ENCODE data around the gene SPINK4. TPM values are rescaled to one million over a fixed set of nuclear protein-coding genes. Genes with fewer than 3 reads are reported as not detected.

The SPINK4 gene
- total RNA-seq, 1 experiment from 2014 or later: not detected

DNA sequence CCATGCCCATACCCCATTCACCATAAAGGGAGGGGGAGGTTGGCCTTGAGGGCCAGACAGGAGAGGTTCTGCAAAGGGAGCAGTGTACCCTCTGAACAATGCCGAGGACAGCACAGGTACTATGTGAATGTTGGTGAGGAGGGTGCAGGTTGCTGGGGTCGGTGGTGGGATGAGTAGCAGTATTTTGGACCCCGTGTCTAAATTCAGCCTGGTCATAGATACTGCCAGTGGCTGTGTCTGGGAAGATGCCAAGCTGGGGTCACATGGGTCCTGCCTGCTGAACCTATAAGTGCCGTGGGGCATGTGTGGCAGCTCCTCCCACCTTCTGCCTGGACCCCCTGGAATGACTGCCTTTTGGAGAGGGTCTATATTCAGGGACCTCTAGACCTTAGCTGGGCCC, 11.4 kb upstream of the SPINK4 start:
- DNase-seq (ENCODE audit: extremely low read depth, low read depth): no peak

DNA sequence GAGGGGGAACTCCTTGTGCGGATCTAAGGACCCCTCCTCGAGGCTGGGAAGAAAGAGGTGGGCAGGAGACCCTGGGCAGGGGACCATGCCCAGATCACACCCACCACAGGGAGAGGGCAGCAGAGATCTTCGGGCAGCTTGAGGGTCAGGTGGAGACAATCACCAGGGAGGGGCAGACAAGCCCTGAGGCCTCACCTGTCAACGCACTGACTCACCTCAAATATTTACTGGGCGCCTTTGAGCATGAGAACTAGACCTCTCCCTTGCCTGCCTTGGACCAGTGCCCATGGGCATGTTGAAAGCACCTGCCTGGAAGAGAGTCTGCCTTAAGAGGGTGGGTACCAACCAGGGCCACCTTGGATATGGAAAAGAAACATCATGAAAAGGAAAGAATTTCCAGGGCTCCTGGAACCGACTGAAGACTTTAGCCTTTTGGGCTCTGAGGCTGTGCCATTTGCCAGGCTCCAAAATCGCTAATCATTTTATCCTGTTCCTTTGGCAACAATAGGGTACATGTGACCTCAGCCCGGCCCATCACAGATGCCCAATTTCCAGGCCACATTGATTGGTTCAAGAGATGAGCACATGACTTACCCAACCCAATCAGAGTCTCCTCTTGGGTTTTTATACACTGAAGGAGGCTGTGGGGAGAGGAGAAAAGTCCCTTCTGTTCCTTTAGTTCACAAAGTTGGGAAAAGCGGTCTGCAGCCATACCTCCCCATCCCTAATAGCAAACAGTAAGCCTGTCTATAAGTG, 10.4 kb upstream of the SPINK4 start:
- DNase-seq (ENCODE audit: extremely low read depth, low read depth): peak; percentile 36

DNA sequence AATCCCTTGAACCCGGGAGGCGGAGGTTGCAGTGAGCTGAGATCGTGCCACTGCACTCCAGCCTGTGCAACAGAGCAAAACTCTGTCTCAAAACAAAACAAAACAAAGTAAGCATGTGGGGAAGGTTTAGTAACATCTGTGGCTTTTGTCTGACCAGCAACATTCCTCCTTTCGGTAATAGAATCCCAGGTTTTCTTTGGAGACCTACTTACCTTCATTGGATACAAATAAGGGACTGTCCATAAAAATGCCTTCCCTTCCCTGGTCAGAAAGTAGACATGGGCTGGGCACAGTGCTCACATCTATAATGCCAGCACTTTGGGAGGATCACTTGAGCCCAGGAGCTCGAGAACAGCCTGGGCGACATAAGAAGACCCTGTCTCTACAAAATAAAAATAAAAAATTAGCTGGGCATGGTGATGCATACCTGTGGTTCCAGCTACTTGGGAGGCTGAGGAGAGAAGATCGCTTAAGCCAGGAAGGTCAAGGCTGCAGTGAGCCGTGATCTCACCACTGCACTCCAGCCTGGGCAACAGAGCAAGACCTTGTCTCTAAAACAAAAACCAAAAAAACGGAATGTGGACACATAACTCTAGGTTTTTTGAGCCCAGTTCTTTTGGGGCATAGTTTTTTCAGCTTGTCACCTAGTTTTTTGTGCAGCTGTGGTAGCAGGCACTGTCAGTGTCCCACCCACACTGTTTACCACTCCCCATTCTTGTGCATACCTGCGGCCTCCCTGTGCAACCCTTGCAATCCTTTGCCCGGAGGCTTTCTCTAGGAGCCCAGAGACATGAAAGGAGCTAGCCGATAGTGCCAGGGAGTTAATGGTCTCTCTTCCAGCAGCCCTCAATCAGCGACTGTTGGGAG, 9.0 kb upstream of the SPINK4 start:
- no peak for DNase-seq (ENCODE audit: extremely low read depth, low read depth)

DNA sequence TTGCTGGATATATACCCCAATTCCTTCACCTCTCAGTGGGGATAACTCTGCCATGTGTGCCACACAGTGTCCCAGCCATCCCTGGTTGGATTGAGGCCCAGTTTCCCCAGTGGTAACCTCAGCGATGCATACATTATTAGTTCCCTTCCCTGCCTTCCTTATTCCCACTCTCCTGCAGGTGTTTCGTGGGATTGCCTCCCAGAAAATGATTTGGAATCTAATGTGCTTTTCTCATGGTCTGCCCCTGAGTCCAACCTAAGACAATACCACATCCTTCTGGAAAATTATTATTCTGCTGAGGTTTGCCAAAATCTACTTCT, 8.4 kb upstream of the SPINK4 start:
- no peak for DNase-seq (ENCODE audit: extremely low read depth, low read depth)

DNA sequence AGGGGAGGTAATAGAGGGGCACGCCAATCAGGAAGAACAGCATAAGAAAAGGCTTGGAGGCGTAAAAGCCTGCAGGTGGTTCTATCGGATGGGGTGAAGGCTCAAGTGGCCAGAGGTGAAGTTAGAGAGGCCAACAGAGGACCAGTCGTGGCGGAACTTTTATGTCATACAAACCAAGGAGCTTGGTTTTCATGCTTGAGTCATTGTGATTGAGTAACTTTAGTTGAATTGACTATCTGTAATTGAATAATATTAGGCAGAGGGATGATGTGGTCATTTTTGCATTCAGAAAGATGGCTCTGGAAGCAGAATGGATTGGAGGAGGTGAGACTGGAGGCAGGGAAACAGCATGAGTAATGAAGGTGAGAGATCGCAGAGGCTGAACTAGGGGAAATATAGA, 7.2 kb upstream of the SPINK4 start:
- no peak for DNase-seq (ENCODE audit: extremely low read depth, low read depth)

DNA sequence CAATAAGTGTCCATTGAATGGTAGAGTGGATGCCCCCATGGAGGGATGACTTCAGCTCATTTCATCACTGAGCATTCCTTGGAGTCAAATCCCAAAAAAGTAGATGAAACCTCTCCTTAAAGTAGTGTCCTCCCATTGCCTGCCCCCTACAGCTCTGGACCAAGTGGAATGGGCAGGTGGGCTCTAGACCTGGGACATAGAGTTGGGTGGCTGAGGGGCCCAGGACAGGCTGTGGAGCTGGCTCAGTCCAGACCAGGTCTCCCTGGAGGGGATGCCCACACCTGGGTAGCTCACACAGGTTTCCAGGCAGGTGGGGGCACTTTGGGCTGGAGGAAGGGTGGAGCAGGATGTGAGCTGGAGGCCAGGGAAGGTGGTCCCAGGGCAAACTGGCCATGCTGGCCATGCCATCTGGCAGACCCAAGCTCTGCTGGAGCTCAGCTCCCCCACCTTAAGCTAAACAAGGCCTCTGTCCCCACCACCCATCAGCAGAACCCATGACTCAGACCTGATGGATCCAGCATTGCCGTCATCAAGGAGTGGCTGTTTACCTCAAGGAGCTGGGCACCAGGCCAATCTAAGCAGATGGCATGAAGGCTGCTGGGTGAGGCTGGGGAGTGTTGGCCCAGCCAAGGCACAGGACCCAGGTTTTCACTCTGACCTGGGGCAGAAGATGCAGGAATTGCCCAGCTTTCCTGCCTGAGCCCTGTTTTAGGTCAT, 6.2 kb upstream of the SPINK4 start:
- DNase-seq (ENCODE audit: extremely low read depth, low read depth): peak; percentile 98

DNA sequence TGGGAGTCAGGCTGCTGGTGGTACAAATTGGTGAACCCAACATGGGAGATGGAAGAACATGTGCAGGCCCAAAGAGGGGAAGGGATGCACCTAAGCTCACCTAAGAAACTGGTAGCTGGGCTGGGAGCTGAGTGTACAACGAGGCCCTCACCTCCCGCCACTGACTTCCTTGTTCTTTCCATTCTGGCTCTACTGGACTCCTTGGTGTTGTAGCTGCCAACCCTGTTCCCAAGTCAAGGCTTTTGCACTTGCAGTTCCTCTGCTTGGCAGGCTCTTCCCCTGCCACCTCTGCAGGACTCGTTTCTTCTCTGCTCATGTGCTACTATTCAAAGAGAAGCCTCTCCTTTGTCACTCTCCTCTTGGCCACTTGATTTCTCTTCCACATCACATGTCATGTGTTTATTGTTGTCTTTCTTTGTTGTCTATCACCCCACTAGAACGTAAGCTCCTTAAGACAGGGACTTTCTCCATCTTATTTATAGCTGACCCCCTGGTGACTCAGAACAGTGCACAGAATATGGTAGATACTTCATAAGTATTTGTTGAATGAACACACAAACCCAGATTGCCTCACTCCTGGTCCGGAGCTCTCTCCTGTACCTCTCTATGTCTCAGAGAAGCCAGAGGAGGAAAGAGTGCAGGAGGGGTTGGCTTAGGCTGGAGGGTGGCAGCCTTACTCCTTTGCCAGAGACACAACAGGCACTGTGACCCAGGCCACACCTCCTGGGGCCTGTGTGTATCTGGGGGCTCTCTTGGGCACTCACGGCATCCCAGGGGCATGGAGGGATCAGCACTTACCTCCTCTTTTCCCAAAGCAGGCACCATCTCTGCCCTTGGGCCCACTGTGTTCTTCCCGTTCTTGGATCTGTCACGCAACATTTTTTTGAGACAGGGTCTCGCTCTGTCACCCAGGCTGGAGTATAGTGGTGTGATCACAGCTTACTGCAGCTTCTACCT, 5.2 kb upstream of the SPINK4 start:
- peak; percentile 72 for DNase-seq (ENCODE audit: extremely low read depth, low read depth)

DNA sequence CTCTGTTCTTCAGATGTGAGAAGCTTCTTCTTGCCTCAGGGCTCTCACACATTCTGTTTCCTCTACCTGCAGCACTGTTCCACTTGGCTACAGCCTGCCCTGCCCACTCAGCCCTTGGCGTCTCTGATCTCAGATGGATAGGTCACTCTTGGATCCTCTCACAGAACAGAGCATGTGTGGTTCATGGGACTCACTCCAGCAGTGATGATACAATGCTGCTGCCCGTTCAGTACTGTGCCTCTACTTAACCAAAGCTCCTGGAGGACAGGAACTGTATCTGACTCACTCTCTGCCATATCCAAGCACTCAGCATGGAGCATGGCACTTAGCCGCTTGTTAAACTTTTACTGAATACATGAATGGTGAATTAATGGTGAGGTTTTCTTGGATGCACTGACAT, 3.4 kb upstream of the SPINK4 start:
- no peak for DNase-seq (ENCODE audit: extremely low read depth, low read depth)

DNA sequence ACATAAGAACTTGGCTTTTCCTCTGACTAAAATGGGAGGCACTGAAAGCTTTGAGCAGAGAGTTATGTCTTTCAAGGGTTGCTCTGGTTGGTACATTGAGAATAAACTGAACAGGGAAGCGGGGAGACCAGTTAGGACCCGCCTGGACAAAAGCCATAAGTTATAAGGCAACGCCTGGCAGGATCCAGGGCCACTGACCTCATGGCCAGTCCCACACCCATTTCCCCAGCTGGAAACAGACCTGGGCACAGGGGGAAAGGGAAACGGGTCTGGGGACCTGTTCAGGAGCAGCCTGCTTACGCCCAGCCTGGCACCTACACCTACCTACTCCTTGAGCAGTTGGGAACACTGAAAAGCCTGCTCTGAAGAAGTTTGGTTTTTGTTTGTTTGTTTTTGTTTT, 1.3 kb downstream of the SPINK4 start:
- no peak for DNase-seq (ENCODE audit: extremely low read depth, low read depth)

DNA sequence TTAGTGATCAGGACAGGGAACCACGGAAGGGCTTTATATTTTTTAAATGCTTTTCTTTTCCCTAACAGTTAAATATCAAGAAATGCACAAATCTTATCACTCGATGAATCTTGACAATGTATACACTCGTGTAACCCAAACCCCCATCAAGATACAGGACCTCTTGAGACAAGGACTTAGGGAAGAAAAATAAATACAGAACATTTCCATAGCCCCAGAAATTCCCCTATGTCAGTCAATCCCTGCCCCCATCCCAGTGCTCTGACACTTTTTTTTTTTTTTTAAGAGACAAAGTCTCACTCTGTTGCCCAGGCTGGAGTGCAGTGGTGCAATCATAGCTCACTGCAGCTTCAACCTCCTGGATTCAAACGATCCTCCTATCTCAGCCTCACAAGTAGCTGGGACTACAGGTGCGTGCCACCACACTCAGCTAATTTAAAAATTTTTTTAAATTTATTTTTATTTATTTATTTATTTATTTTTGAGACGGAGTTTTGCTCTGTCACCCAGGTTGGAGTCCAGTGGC, 2.7 kb downstream of the SPINK4 start:
- DNase-seq (ENCODE audit: extremely low read depth, low read depth): no peak

DNA sequence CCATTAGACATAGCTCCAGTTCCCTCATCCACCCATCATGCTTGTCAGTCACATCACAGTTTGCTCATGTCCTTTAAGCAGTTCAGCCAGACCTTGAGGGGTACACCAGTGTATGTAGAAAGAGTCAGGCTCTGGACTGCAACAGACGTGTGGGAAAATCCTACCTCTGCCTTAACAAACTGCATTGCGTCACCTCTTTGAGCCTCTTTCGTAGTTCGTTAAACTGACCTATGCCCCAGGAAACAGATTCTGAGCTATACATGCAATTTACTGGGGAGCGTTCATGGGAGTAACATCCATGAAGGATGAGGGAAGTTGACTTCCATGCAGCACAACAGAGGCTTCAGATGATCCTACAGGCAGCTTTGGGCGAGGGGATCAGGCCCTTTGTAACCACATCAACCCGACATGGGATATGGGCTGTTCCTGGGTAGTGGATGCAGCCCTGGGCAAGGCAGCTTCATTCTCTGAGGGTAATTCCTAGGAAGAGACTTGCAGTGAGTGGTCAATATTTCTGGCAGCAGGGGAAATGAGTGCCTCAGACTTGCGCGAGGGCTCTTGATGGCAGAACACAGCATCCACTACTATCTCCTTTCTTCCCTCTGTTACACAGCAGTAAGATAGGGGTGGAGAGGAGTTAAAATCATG, 4.3 kb downstream of the SPINK4 start:
- DNase-seq (ENCODE audit: extremely low read depth, low read depth): no peak

DNA sequence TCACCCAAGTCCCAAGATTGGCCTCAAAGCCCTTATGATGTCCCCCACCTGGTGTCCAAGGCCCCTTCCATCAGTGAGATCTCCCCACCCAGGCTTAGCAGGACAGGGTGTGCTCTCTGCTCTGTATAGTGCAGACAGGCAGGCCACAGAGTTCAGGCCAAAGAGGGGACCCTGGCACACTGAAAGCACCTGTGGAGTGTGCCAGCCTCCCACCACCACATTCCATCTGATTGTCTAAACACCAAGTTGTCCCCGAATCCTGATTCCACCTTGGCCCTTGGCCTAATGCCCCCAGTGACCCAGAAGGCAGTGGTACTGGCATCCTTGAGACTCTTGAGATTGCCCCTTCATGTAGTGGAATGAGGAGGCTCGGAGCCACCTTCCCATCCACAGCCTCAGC, 5.4 kb downstream of the SPINK4 start:
- no peak for DNase-seq (ENCODE audit: extremely low read depth, low read depth)

DNA sequence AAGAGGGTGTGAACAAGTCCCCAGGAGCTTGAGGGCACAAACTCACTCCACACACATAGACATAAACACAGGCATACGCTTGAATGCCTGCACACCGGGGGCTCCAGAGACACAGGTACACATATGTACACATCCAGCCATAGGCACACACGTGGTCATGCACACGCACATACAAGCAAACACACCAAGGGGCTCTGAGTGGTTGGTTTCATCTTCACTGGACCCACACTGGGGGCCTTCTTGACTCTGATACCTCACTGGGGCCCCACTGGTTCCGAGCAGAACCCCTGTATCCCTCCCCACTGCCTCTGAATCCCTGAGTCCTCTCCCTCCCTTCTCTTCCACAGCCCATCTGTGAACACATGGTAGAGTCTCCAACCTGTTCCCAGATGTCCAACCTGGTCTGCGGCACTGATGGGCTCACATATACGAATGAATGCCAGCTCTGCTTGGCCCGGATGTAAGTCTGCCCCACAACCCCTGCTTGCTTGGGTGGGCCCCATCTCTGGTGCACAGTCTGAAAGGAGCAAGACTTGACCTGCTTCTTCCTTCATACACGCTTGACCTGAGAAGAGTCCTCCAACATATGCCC, 6.4 kb downstream of the SPINK4 start:
- no peak for DNase-seq (ENCODE audit: extremely low read depth, low read depth)

DNA sequence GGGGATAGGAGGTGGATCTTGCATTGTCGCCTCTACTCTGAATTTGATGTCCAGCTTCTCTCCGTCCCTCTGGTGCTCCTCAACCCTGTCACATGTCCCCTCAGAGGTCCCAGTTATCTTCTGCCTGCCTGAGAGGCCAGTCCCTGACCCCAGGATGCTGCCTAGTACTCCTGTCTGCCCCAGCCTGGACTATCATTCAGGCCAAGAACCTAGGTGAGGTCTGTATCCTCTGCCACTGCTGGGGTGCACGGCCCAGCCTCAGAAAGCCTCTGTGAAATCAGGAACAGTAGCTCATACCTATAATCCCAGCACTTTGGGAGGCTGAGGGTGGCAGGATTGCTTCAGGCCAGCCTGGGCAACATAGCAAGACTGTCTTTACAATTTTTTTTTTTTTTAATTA, 8.6 kb downstream of the SPINK4 start:
- DNase-seq (ENCODE audit: extremely low read depth, low read depth): no peak

DNA sequence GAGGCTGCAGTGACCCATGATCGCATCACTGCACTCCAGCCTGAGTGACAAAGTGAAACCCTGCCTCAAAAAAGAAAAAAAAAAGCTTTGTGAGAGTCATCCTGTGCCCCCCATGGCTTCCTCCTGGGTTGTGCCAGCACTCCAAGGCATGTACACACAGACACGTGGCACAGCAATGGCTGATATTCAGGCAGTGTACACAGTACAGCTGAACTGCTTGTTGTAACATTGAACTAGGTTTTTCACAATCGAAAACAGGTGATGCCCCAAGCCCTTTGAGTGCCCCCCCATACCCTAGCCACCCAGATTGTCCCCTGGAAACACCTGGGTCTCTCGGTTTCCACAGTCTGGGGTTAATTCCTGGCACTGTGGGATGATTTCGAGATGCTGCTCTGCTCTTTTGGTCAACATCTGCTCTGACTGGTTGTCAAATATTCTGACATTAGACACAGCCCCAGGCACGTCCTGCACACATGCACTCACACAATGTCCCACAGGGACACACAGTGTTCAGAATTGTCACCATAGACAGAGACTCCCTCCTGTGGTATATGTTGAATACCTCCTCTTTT, 9.2 kb downstream of the SPINK4 start:
- no peak for DNase-seq (ENCODE audit: extremely low read depth, low read depth)

DNA sequence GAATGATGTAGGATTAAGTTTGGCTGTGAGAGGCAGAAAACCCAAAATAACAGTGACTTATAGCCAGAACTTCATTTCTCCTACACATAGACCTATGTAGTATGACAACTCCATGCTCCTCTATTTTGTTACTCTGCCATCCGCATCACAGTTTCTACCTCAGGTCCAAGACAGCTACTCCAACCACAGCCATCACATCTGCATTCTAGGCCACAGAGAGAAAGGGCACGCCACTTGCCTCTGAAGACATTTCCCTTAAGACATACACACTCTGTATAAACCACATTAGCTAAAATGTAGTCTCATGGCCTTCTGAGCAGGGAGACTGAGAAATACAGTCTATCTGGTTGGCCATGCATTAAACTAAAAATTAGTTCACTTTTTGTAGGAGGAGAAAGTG, 10.0 kb downstream of the SPINK4 start:
- DNase-seq (ENCODE audit: extremely low read depth, low read depth): no peak

DNA sequence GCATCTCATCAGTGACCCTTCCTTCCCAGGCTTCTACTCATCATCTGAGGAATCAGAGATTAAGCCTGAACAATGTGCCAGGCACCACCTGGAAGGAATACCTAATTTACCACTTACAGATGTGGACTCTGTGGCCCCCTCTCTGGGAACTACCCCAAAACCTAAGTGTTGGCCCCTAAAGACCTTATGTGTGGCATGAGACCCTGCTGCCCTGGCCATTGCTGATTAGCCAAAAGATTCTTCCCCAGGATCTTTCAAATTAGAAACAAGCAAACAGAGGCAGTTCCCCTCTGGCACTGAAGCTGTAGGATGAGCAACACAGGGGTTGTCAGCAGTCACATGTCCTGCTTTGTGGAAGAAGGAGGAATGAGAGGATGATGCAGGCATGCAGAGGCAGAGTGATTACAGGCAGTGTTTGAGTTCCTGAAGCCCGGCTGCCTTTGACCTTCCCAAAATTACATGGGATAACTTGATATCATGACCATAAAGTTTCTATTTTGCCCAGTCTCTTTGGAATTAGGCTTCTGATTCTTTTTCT, 10.6 kb downstream of the SPINK4 start:
- no peak for DNase-seq (ENCODE audit: extremely low read depth, low read depth)

DNA sequence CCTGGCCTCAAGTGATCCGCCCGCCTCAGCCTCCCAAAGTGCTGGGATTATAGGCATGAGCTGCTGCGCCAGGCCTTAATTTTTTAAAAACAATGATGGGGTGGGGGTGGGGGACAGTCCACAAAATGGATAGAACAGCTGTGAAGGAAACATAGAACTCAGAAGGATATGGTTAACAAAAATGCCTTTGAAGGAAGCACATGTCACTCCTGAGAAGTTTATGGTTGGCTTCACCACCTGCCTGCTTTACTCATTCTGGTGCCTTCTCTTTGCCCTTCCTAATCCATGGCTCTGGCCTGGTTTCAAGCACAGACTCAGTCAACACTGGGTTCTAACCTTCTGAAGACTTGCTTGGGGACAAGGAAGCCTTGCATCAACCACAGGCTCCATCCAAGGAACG, 14.2 kb downstream of the SPINK4 start:
- no peak for DNase-seq (ENCODE audit: extremely low read depth, low read depth)

DNA sequence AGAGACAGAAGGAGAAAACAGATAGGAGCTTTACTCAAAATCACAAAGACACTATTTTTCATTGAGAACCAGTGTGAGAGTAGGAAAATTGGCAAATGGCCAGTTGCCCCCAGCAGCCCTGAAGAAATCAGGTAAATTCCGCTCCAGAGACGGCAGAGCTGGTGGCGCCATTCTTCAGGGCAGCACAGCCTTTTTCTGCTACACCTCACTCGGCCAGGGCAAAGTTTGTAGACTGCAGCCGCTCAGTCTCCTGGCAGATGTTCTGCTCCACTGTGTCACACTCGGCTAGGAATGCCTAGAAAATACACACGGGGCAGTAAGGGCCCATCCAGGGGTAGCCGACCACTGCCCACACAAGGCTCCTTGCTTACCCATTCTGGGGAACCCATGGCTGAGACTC, 15.0 kb downstream of the SPINK4 start:
- no peak for DNase-seq (ENCODE audit: extremely low read depth, low read depth)

Measured in NCI-H460 (cell line).